Stimulated activated memory B cell treated with anti-CD40 and anti-IgM and Interleukin-4, amounts not matched to agents 10 μg/mL and 1 μg/mL and 100 μg/mL, for 72 hours (primary cell): ENCODE data around the gene TEX264.
A peak's percentile ranks its signal among the peaks of the same experiment; 100 is the strongest.

Source experiments
- ATAC-seq: fragments of 150-1000 bp; cut with Tn5 transposase; 2 replicates; pipeline ENCODE4 v1.10.0; 2021
- H3K27ac Mint-ChIP-seq: one replicate; pipeline ENCODE4 v1.8.0; 2022; ENCODE audit warnings: mild to moderate bottlenecking, mixed read lengths
- H3K27me3 Mint-ChIP-seq: one replicate; pipeline ENCODE4 v1.8.0; 2022; ENCODE audit warnings: mixed read lengths
- H3K36me3 Mint-ChIP-seq: one replicate; pipeline ENCODE4 v1.8.0; 2022; ENCODE audit warnings: mixed read lengths
- H3K4me1 Mint-ChIP-seq: one replicate; pipeline ENCODE4 v1.8.0; 2022; ENCODE audit warnings: mixed read lengths
- H3K4me3 Mint-ChIP-seq: one replicate; pipeline ENCODE4 v1.8.0; 2022; ENCODE audit warnings: mild to moderate bottlenecking, moderate library complexity, mixed read lengths
- H3K9me3 Mint-ChIP-seq: one replicate; pipeline ENCODE4 v1.8.0; 2022; ENCODE audit warnings: mixed read lengths

The TEX264 gene

DNA sequence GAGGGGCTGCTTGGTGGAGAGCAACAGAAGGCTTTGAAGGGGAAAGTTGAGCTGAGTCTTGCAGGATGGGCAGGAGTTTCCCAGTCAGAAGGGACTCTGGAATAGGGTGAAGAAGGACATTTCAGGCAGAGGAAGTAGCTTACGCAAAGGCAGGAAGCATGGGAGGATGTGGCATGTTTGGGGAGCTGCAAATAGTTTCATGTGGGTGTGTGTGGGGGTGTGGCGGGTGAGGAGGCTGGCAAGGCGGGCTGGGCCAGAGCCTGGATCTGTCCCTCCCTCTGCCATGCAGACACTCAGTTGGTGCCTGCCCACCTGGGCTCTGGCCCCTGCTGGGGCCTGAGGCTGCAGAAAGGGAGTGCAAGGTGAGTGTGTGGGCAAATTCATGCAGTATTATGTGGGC lies 10.4 kb downstream of the TEX264 start:
- Mint-ChIP-seq H3K9me3 (no peaks in the 10 kb centered on the region), H3K27me3 (no peaks in the 10 kb centered on the region), H3K4me3 (peak overlapping the region; percentile 42), H3K4me1 (peaks cover 72% of the 10 kb centered on the region), H3K36me3 (peaks cover 39% of the 10 kb centered on the region), H3K27ac (peak overlapping the region; percentile 25)
- peak; percentile 60 for ATAC-seq

GRCh38 chr3:51682079-51682478 lies 11.0 kb downstream of the TEX264 start:
- Mint-ChIP-seq H3K4me1 (peaks cover 78% of the 10 kb centered on the region), H3K4me3 (peak overlapping the region; percentile 7), H3K27me3 (no peaks in the 10 kb centered on the region), H3K9me3 (no peaks in the 10 kb centered on the region), H3K36me3 (peaks cover 44% of the 10 kb centered on the region), H3K27ac (peak overlapping the region; percentile 25)
- peak; percentile 89 for ATAC-seq

- Mint-ChIP-seq H3K9me3 (no peaks in the 10 kb centered on the region), H3K4me3 (no peak overlapping the region), H3K4me1 (peaks cover 81% of the 10 kb centered on the region), H3K36me3 (peaks cover 48% of the 10 kb centered on the region), H3K27me3 (no peaks in the 10 kb centered on the region), H3K27ac (peak overlapping the region; percentile 25)
- no peak for ATAC-seq
Observed at GRCh38 chr3:51682526-51682925, 11.5 kb downstream of the TEX264 start.

- H3K9me3 Mint-ChIP-seq, result no peaks in the 10 kb centered on the region
- no peak overlapping the region for H3K4me3 Mint-ChIP-seq
- no peaks in the 10 kb centered on the region for H3K27me3 Mint-ChIP-seq
- H3K4me1 Mint-ChIP-seq, result peaks cover 80% of the 10 kb centered on the region
- peaks cover 59% of the 10 kb centered on the region for H3K36me3 Mint-ChIP-seq
- no peak overlapping the region for H3K27ac Mint-ChIP-seq
- ATAC-seq, result no peak
Observed at GRCh38 chr3:51683566-51683965, 12.5 kb downstream of the TEX264 start.

DNA sequence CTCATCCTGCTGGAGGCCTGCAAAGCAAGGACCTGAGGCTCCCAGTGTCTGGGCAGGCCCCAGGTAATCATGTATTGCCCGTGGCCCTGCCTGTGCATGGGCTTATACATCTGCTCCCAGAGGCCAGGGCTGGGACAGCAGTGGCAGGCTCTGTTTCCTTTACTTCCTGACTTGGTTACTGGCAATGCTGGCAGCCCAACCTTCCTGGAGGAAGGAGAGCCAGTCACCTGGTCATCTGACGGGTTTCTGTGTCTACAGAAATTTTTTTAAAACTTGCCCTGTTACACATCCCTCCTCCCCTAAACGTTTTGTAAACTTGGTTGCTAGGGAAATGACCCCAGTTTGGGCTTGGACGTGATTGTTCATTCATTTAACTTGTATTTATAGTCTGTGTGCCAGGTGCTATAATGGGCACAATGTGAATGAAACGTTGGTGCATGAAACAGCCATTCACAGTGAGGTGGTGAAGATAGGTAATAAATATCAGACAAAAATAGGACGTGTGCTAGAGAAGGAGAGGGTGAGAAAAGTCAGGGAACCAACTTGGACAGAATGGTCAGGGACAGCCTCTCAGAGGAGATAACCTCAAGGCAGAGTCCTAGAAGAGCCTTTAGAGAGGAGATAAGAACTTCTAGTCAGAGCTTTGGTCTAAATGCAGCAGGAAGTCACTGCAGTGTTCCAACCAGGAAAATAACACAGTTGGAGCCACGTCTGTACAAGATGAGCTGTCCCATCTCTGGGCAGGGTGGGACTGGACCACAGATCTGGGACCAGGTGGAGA lies 14.1 kb downstream of the TEX264 start:
- Mint-ChIP-seq H3K4me1 (peaks cover 69% of the 10 kb centered on the region), H3K36me3 (peaks cover 66% of the 10 kb centered on the region), H3K9me3 (no peaks in the 10 kb centered on the region), H3K27ac (peak overlapping the region; percentile 79), H3K27me3 (no peaks in the 10 kb centered on the region), H3K4me3 (peak overlapping the region; percentile 45)
- ATAC-seq, result no peak

- ATAC-seq, result no peak
- H3K27ac Mint-ChIP-seq, result peak overlapping the region; percentile 79
- peak overlapping the region; percentile 45 for H3K4me3 Mint-ChIP-seq
- H3K4me1 Mint-ChIP-seq, result peaks cover 60% of the 10 kb centered on the region
- H3K27me3 Mint-ChIP-seq, result no peaks in the 10 kb centered on the region
- H3K9me3 Mint-ChIP-seq, result no peaks in the 10 kb centered on the region
- H3K36me3 Mint-ChIP-seq, result peaks cover 71% of the 10 kb centered on the region
Observed at GRCh38 chr3:51686056-51686455, 15.0 kb downstream of the TEX264 start.

GRCh38 chr3:51686512-51687215 lies 15.6 kb downstream of the TEX264 start:
- no peaks in the 10 kb centered on the region for H3K9me3 Mint-ChIP-seq
- H3K27me3 Mint-ChIP-seq, result no peaks in the 10 kb centered on the region
- peak; percentile 92 for ATAC-seq
- peak overlapping the region; percentile 79 for H3K27ac Mint-ChIP-seq
- peaks cover 54% of the 10 kb centered on the region for H3K4me1 Mint-ChIP-seq
- peak overlapping the region; percentile 45 for H3K4me3 Mint-ChIP-seq
- peaks cover 67% of the 10 kb centered on the region for H3K36me3 Mint-ChIP-seq

- H3K9me3 Mint-ChIP-seq, result no peaks in the 10 kb centered on the region
- no peaks in the 10 kb centered on the region for H3K27me3 Mint-ChIP-seq
- H3K4me3 Mint-ChIP-seq, result no peak overlapping the region
- ATAC-seq, result no peak
- peak overlapping the region; percentile 79 for H3K27ac Mint-ChIP-seq
- H3K4me1 Mint-ChIP-seq, result peaks cover 45% of the 10 kb centered on the region
- H3K36me3 Mint-ChIP-seq, result peaks cover 61% of the 10 kb centered on the region
Observed at GRCh38 chr3:51687431-51688205, 16.6 kb downstream of the TEX264 start.

DNA sequence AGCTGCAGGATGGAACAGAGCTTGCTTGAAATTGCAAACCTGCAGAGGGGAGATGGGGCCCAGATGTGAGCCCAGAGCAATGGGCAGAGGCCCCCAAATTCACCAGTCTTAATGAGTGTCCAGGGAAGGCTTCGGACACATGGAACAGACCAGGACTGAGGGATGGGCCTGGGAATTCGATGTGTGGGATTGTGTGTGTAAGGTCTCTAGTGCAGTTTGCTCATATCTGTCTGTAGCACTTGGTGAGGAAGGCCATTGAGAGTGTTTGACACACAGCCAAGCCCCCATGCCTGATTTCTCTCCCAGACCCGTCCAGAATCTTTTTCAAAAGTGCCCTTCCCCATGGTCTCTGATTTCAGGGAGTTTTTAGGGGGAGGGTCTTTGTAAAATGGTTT lies 17.2 kb downstream of the TEX264 start:
- Mint-ChIP-seq H3K36me3 (peaks cover 61% of the 10 kb centered on the region), H3K4me3 (no peak overlapping the region), H3K4me1 (peaks cover 39% of the 10 kb centered on the region), H3K9me3 (no peaks in the 10 kb centered on the region), H3K27ac (no peak overlapping the region), H3K27me3 (no peaks in the 10 kb centered on the region)
- ATAC-seq, result no peak

GRCh38 chr3:51691021-51691420 lies 20.0 kb downstream of the TEX264 start:
- H3K27me3 Mint-ChIP-seq, result no peaks in the 10 kb centered on the region
- H3K27ac Mint-ChIP-seq, result no peak overlapping the region
- ATAC-seq, result no peak
- no peaks in the 10 kb centered on the region for H3K9me3 Mint-ChIP-seq
- H3K4me1 Mint-ChIP-seq, result peaks cover 33% of the 10 kb centered on the region
- H3K36me3 Mint-ChIP-seq, result peaks cover 60% of the 10 kb centered on the region
- no peak overlapping the region for H3K4me3 Mint-ChIP-seq

DNA sequence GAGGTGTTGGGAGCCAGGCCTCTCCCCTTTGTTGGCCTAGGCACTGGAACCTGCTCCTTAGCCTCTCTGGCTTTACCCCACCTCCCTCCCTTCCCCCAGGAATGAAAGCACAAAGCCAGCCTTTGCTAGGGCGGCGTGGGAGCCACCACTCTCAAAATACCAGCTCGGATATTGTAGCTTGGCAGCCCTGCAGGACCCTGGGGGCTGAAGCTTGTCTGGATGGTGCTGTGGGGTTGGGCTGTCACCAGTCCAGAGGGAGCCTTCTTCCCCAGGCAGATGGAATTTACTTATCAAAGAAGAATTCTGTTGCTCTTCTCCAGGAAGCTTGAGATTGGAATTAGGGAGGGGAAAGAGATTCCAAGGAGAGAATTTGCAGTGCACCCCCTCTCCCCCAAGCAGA lies 20.9 kb downstream of the TEX264 start:
- no peak overlapping the region for H3K4me3 Mint-ChIP-seq
- H3K27ac Mint-ChIP-seq, result no peak overlapping the region
- H3K27me3 Mint-ChIP-seq, result no peaks in the 10 kb centered on the region
- ATAC-seq, result no peak
- H3K9me3 Mint-ChIP-seq, result no peaks in the 10 kb centered on the region
- H3K4me1 Mint-ChIP-seq, result peaks cover 24% of the 10 kb centered on the region
- H3K36me3 Mint-ChIP-seq, result peaks cover 53% of the 10 kb centered on the region

DNA sequence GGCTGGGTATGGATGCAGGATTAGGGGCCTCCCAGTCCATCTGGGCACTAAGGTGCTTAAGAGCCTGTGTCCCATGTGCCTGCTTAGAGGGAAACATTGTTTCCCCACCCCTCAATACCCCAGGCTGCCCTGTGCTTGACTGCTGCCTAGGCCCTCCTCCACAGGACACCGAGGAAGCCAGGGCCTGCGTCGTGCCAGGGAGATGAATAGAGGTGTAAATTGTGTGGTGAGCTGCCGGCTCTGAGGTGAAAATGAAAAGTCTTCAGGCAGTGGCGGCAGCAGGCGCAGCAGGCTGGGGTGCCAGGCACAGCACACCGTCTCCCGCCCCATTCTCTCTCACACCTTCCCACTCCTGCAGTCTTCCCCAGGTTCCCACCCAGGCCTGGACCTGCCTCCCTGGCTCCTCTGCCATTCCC lies 21.9 kb downstream of the TEX264 start:
- H3K9me3 Mint-ChIP-seq, result no peaks in the 10 kb centered on the region
- H3K4me1 Mint-ChIP-seq, result peaks cover 14% of the 10 kb centered on the region
- no peak for ATAC-seq
- no peak overlapping the region for H3K27ac Mint-ChIP-seq
- H3K36me3 Mint-ChIP-seq, result peaks cover 46% of the 10 kb centered on the region
- no peaks in the 10 kb centered on the region for H3K27me3 Mint-ChIP-seq
- no peak overlapping the region for H3K4me3 Mint-ChIP-seq

GRCh38 chr3:51696954-51697353 lies 25.9 kb downstream of the TEX264 start:
- ATAC-seq, result no peak
- H3K4me1 Mint-ChIP-seq, result peaks cover 6% of the 10 kb centered on the region
- no peaks in the 10 kb centered on the region for H3K9me3 Mint-ChIP-seq
- peaks cover 62% of the 10 kb centered on the region for H3K36me3 Mint-ChIP-seq
- no peaks in the 10 kb centered on the region for H3K27me3 Mint-ChIP-seq
- no peak overlapping the region for H3K4me3 Mint-ChIP-seq
- no peak overlapping the region for H3K27ac Mint-ChIP-seq

- H3K4me3 Mint-ChIP-seq, result no peak overlapping the region
- H3K4me1 Mint-ChIP-seq, result peaks cover 6% of the 10 kb centered on the region
- no peak for ATAC-seq
- H3K36me3 Mint-ChIP-seq, result peaks cover 57% of the 10 kb centered on the region
- H3K27ac Mint-ChIP-seq, result no peak overlapping the region
- H3K27me3 Mint-ChIP-seq, result no peaks in the 10 kb centered on the region
- H3K9me3 Mint-ChIP-seq, result no peaks in the 10 kb centered on the region
Observed at GRCh38 chr3:51698209-51698608, 27.2 kb downstream of the TEX264 start.

- H3K27me3 Mint-ChIP-seq, result no peaks in the 10 kb centered on the region
- no peak overlapping the region for H3K27ac Mint-ChIP-seq
Observed at GRCh38 chr3:51700403-51700802, 29.4 kb downstream of the TEX264 start.

More at GRCh38 chr3:51700403-51700802, 29.4 kb downstream of the TEX264 start:
- no peak for ATAC-seq
- no peak overlapping the region for H3K4me3 Mint-ChIP-seq
- H3K4me1 Mint-ChIP-seq, result no peaks in the 10 kb centered on the region
- no peaks in the 10 kb centered on the region for H3K9me3 Mint-ChIP-seq
- peaks cover 54% of the 10 kb centered on the region for H3K36me3 Mint-ChIP-seq
